OCI-LY1 (cell line): ENCODE measurements around the gene BCL11A.

Source experiments
- H2AFZ ChIP-seq: fragments of 200-600 bp; sonication (generic), shearing (Covaris generic); 2 replicates; pipeline ENCODE4 v1.6.0; 2014; ENCODE audit warnings: antibody characterized with exemption, mild to moderate bottlenecking, low read length
- H3F3A ChIP-seq: fragments of 200-600 bp; sonication (generic), shearing (Covaris generic); 2 replicates; pipeline ENCODE4 v1.6.0; 2014; ENCODE audit warnings: mild to moderate bottlenecking, antibody characterized with exemption, low read length, moderate library complexity; ENCODE audit not compliant: insufficient read depth
- H3K27ac ChIP-seq: fragments of 200-600 bp; sonication (generic); 2 replicates; pipeline ENCODE4 v1.5.1; 2014; ENCODE audit warnings: low read length, mixed run types, mild to moderate bottlenecking, low read depth; ENCODE audit not compliant: poor library complexity, severe bottlenecking
- H3K27me3 ChIP-seq: fragments of 200-600 bp; sonication (generic); 2 replicates; pipeline ENCODE4 v1.6.0; 2014; ENCODE audit warnings: antibody characterized with exemption, mild to moderate bottlenecking, low read length, moderate library complexity; ENCODE audit not compliant: insufficient read depth
- H3K36me3 ChIP-seq: fragments of 200-600 bp; sonication (generic); 2 replicates; pipeline ENCODE4 v1.6.1; 2014; ENCODE audit warnings: mild to moderate bottlenecking, antibody characterized with exemption, low read length, moderate library complexity, mixed read lengths; ENCODE audit not compliant: insufficient read depth
- H3K4me1 ChIP-seq: fragments of 200-600 bp; sonication (generic); 2 replicates; pipeline ENCODE4 v1.5.1; 2014; ENCODE audit warnings: mild to moderate bottlenecking, low read length, moderate library complexity; ENCODE audit not compliant: insufficient read depth, severe bottlenecking
- H3K4me2 ChIP-seq: fragments of 200-600 bp; sonication (generic), shearing (Covaris generic); 2 replicates; pipeline ENCODE4 v1.6.1; 2014; ENCODE audit warnings: low read length
- H3K4me3 ChIP-seq: fragments of 200-600 bp; sonication (generic); 2 replicates; pipeline ENCODE4 v1.5.1; 2014; ENCODE audit warnings: low read length, low read depth, mild to moderate bottlenecking, mixed read lengths; ENCODE audit not compliant: poor library complexity, severe bottlenecking
- H3K79me2 ChIP-seq: fragments of 200-600 bp; shearing (Covaris generic); 2 replicates; pipeline ENCODE4 v1.6.1; 2016; ENCODE audit warnings: mixed run types, low read length, mixed read lengths; ENCODE audit not compliant: insufficient read depth
- H3K9ac ChIP-seq: fragments of 200-600 bp; sonication (generic), shearing (Covaris generic); 2 replicates; pipeline ENCODE4 v1.6.1; 2014; ENCODE audit warnings: mild to moderate bottlenecking, low read length, mixed read lengths
- H3K9me2 ChIP-seq: fragments of 200-600 bp; sonication (generic), shearing (Covaris generic); 2 replicates; pipeline ENCODE4 v1.6.1; 2014; ENCODE audit warnings: low read depth, mild to moderate bottlenecking, low read length, mixed read lengths
- H3K9me3 ChIP-seq: fragments of 200-600 bp; shearing (Covaris generic); 2 replicates; pipeline ENCODE4 v1.6.1; 2014; ENCODE audit warnings: low read length, mixed read lengths
- H4K20me1 ChIP-seq: fragments of 200-600 bp; sonication (generic), shearing (Covaris generic); 2 replicates; pipeline ENCODE4 v1.6.0; 2016; ENCODE audit warnings: mild to moderate bottlenecking, low read length; ENCODE audit not compliant: insufficient read depth
- CTCF ChIP-seq: fragments of 200-600 bp; sonication (generic), shearing (Covaris generic); IDR thresholded peaks from 2 replicates; pipeline ENCODE4 v1.5.1; 2017; ENCODE audit warnings: mild to moderate bottlenecking, antibody characterized with exemption, low read length, moderate library complexity, mixed read lengths
- EZH2 ChIP-seq: fragments of 200-600 bp; sonication (generic), shearing (Covaris generic); IDR thresholded peaks from 2 replicates; pipeline ENCODE4 v1.8.0; 2017; ENCODE audit warnings: borderline replicate concordance, mixed run types, mild to moderate bottlenecking, antibody characterized with exemption, low read length, moderate library complexity, mixed read lengths

The BCL11A gene

GRCh38 chr2:60470340-60470739 lies 83.1 kb downstream of the BCL11A start:
- H3K36me3 ChIP-seq = no peaks in the 10 kb centered on the region
- H3K27me3 ChIP-seq = no peaks in the 10 kb centered on the region
- no peaks in the 10 kb centered on the region for H3F3A ChIP-seq
- no peak for TF ChIP-seq CTCF
- no peak for TF ChIP-seq EZH2
- no peaks in the 10 kb centered on the region for H4K20me1 ChIP-seq
- no peaks in the 10 kb centered on the region for H3K9me2 ChIP-seq
- no peaks in the 10 kb centered on the region for H3K9me3 ChIP-seq
- H2AFZ ChIP-seq = no peak overlapping the region
- no peak overlapping the region for H3K4me3 ChIP-seq
- no peaks in the 10 kb centered on the region for H3K4me1 ChIP-seq
- no peak overlapping the region for H3K4me2 ChIP-seq
- H3K79me2 ChIP-seq = no peaks in the 10 kb centered on the region
- H3K9ac ChIP-seq = no peak overlapping the region
- H3K27ac ChIP-seq = no peak overlapping the region

GRCh38 chr2:60469536-60470317 lies 83.7 kb downstream of the BCL11A start:
- Histone ChIP-seq H3K79me2 (no peaks in the 10 kb centered on the region), H3K9me2 (no peaks in the 10 kb centered on the region), H3K4me1 (no peaks in the 10 kb centered on the region), H3K9ac (no peak overlapping the region), H3K27me3 (no peaks in the 10 kb centered on the region), H3K4me2 (no peak overlapping the region), H2AFZ (no peak overlapping the region), H3K36me3 (no peaks in the 10 kb centered on the region), H3K27ac (no peak overlapping the region), H4K20me1 (no peaks in the 10 kb centered on the region), H3F3A (no peaks in the 10 kb centered on the region), H3K9me3 (no peaks in the 10 kb centered on the region), H3K4me3 (no peak overlapping the region)
- TF ChIP-seq EZH2 (no peak), CTCF (no peak)

GRCh38 chr2:60468382-60469085 lies 84.9 kb downstream of the BCL11A start:
- no peak overlapping the region for H3K9ac ChIP-seq
- TF ChIP-seq EZH2 (no peak), CTCF (no peak)
- peaks cover 4% of the 10 kb centered on the region for H3K4me1 ChIP-seq
- no peak overlapping the region for H2AFZ ChIP-seq
- no peak overlapping the region for H3K27ac ChIP-seq
- no peak overlapping the region for H3K4me3 ChIP-seq
- H3K4me2 ChIP-seq = no peak overlapping the region
- no peaks in the 10 kb centered on the region for H3K9me2 ChIP-seq
- no peaks in the 10 kb centered on the region for H3K79me2 ChIP-seq
- H3K36me3 ChIP-seq = no peaks in the 10 kb centered on the region
- no peaks in the 10 kb centered on the region for H3K27me3 ChIP-seq
- H3F3A ChIP-seq = no peaks in the 10 kb centered on the region
- no peaks in the 10 kb centered on the region for H3K9me3 ChIP-seq
- H4K20me1 ChIP-seq = no peaks in the 10 kb centered on the region
